HS-27A (cell line): ENCODE results near the gene CDC42BPA.
"Not testable (repeated sequence)": the region's sequence is repeated elsewhere in the genome, so short reads cannot be mapped to it uniquely, and the experiment has no call there.

Experiments used
- DNase-seq: peaks from one replicate; pipeline ENCODE4 v3.0.0-alpha.2; 2012; ENCODE audit warnings: low read depth, missing footprints

Gene CDC42BPA

DNA sequence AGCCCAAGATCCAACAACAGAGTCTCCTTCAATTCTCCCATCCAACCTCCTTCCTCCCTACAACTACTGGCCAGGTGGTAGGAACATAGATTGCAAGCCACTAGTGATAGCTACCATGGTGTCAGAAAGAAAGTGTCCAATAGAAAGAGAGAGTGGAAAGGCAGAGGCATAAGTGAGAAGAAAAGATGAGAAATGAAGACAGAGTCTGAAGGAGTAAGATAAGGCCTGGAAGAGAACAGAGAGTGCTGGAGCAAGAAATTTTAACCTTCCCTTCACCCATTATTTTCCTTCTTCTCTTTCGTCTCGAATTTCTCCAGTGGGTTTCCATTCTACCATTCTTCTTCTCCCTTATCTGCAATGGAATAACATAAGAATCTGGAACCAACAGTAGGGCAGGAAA is 57.9 kb downstream of the CDC42BPA start:
- no peak for DNase-seq

DNA sequence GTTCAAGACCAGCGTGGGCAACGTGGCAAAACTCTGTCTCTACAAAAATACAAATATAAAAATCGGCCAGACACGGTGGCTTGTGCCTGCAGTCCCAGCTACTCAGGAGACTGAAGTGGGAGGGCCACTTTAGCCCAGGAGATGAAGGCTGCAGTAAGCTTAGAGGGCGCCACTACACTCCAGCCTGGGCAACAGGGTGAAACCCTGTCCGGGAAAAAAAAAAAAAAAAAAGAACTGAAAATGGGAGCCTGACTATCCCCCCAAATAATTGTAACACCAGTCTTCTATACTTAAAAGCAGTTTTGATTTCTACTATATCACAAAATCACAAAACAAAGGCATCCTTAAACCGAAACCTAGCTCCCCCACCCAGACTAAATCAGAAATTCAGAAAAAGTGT is 60.3 kb downstream of the CDC42BPA start:
- no peak for DNase-seq

- DNase-seq: no peak
Measured at GRCh38 chr1:227255086-227255732, 63.1 kb downstream of the CDC42BPA start.

GRCh38 chr1:227253065-227253464 is 65.2 kb downstream of the CDC42BPA start:
- no peak for DNase-seq

GRCh38 chr1:227245613-227246320 is 72.5 kb downstream of the CDC42BPA start:
- DNase-seq: no peak

GRCh38 chr1:227244339-227245118 is 73.8 kb downstream of the CDC42BPA start:
- no peak for DNase-seq

DNA sequence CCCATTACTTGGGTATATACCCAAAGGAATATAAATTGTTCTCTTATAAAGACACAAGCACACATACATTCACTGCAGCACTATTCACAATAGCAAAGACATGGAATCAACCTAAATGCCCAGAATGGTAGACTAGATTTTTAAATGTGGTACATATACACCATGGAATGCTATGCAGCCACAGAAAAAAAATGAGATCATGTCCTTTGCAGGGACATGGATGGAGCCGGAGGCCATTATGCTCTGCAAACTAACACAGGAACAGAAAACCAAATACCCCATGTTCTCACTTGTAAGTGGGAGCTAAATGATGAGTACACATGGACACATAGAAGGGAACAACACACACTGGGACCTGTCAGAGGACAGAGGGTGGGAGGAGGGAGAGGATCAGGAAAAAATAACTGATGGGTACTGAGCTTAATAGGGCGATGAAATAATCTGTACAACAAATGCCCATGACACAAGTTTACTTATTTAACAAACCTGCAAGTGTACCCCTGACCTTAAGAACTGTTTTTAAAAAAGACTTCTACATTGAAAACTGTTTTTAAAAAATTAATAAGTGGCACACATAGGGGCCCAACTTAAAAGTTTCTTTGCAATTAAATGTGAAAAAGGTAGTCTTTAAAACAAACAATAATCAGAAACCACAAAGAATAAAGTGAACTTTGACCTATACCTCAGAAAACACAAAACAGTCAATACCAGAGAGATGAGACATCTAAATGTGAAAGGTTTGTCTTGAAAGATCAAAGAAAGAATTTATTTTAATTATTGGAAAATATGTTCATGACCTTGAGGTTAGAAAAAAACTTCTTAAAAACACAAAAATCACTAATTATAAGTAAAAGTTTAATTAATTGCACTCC is 75.2 kb downstream of the CDC42BPA start:
- DNase-seq: no peak

GRCh38 chr1:227240983-227241382 is 77.3 kb downstream of the CDC42BPA start:
- no peak for DNase-seq

- DNase-seq: peak; percentile 42
Measured at GRCh38 chr1:227234998-227235405, 83.3 kb downstream of the CDC42BPA start.

GRCh38 chr1:227231128-227231527 is 87.2 kb downstream of the CDC42BPA start:
- not testable (repeated sequence) for DNase-seq

- no peak for DNase-seq
Measured at GRCh38 chr1:227228201-227228600, 90.1 kb downstream of the CDC42BPA start.

- DNase-seq: no peak
Measured at GRCh38 chr1:227227761-227228160, 90.5 kb downstream of the CDC42BPA start.

DNA sequence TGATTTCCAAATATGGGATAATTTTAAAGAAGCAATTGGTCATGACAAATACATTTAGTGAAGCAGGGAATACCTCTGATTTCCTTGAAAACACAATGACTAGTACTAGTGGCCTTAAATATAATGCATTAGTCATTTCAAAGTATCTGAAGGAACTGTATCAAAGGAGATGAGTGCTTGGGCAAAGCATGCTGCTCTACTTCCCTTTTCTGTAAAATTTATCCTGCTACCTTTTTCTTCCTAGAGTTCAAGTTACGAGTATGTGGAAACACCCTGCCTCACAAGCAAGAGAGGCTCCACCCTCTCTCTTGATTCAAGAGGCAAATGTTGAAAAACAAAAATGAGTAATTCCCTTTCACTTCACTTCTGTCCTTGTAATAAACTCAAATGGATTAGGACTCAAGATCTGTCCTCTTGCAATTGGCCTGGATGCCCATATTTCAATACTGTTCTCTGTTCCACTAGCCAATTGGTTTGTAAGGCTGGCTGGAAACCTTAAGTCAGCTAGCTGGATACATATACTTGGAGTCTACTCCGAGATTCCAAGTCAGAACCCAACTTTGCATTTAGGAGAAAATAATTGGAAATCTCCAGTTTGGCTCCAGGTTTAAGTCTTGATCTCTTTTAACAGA is 92.5 kb downstream of the CDC42BPA start:
- peak; percentile 56 for DNase-seq

GRCh38 chr1:227223171-227223806 is 95.0 kb downstream of the CDC42BPA start:
- DNase-seq: no peak

DNA sequence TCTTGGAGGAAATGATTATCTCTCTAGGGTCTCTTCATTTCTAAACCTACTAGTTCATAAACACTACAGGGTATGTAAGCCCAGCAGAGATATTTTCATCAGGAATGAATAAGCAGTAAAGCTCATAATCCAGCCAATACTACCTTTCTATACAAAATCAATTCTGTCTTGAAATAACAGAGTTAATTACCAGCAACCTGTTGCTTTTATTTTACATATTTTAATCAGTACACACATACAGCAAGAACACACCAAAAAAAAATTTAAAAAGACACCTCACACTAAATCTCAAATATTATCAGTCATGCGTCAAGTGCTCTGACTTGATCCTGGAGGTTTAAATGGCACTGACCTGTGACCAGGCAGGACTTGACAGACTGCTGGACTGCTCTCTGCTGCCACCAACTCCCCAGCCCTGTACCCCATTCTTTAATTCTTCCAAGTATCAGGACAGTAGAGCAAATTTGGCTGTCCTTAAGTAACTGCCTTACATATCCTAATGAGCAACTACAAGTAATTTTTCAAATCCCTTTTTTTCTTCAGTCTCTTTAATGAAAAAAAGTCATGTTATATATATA is 98.5 kb downstream of the CDC42BPA start:
- DNase-seq: no peak

DNA sequence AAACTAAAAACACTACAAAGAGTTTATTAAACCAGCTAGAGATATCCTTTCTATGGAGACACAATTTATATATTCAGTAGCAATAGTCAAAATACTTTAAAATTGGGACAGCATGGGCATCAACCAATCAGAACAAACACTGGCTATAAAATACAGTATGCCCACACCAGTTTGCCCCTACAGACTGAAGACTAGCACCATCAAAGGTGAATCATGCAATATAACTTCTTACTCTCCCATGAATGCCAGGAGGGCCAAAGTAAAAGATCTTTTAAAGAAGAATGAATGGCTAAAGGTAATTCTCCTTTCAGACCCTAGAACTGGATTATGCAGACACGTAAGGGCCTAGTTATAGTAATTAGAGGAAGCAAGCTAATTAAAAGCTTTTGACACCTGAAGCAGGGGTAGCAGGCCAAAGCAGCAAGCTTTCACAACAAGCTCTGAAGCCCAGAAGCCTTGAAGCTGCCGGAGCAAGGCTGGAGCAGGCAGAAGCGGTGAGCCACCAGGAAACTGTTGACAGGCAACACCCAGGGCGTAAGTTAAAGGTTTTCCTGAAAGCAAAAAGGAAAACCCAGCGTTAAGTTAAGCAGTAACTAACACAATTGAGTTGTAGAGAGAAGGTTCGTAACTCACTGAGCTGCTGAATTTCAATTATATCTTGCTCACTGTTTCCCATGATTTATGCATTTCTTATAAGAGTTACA is 99.3 kb downstream of the CDC42BPA start:
- DNase-seq: no peak

- DNase-seq: no peak
Measured at GRCh38 chr1:227215863-227216510, 102.3 kb downstream of the CDC42BPA start.

DNA sequence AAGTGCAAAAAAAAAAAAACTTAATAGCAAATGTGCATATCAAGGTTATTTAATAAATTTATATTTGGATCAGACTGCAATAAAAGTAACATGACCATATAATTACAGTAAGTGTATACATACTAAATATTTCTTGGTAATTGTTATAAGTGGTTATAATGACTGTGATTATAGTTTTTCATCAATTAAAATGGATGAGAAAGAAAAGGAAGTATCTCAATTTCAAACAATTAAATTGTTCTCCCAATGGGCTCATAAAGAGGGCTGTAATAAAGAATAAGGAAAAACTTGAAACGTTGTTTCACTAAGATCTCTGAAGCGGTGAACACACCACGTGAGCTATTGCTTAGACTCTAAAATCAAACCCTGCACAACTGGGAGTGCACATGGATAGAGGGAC is 104.1 kb downstream of the CDC42BPA start:
- no peak for DNase-seq

DNA sequence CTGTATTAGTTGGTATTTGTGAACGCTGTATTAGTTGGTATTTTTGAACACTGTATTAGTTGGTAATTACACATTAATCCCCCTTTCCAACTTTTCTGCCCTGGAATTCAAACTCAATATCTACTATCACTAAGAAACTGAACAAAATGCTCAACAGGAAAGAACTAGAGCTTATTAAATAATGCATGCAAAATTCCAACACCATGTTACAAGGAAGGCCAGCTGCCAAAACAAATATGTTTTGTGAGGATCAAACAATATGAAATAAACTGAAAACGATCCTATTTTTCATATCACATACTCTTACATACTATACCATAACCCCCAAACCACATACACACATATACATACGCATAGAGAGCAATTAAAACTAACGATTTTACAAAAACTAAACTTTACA is 104.9 kb downstream of the CDC42BPA start:
- DNase-seq: no peak

DNA sequence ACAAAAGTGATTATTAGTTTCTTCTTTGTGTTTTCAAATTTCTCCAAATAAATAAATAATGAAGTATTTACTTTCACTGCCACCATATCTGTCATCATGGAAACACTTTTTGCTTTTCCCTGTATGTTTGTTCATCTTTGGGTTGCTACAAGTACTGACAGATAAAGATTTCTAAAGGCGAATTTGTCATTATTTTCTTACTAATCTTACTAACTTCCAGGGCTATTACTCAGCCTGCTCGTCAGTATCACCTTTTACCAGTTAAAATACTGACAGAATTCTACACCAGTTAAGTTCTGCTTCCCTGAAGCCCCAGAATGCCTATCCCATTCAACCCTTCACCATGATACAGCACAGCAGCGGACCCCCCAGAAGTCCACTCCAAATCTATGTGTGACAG is 106.1 kb downstream of the CDC42BPA start:
- DNase-seq: no peak
